Stimulated activated CD8-positive, alpha-beta memory T cell treated with anti-CD3 and anti-CD28 coated beads, Interleukin-7, amount 100 ng/mL, for 4 hours (primary cell): ENCODE measurements around the gene PCDHA4.
"Not testable (repeated sequence)": the region's sequence is repeated elsewhere in the genome, so short reads cannot be mapped to it uniquely, and the experiment has no call there.

ENCODE experiments used
- DNase-seq, 2 donors: peaks; one replicate each; pipeline ENCODE4 v3.0.0-alpha.2; 2020; ENCODE audit warnings: low read depth in 2 of 2

The PCDHA4 gene

DNA sequence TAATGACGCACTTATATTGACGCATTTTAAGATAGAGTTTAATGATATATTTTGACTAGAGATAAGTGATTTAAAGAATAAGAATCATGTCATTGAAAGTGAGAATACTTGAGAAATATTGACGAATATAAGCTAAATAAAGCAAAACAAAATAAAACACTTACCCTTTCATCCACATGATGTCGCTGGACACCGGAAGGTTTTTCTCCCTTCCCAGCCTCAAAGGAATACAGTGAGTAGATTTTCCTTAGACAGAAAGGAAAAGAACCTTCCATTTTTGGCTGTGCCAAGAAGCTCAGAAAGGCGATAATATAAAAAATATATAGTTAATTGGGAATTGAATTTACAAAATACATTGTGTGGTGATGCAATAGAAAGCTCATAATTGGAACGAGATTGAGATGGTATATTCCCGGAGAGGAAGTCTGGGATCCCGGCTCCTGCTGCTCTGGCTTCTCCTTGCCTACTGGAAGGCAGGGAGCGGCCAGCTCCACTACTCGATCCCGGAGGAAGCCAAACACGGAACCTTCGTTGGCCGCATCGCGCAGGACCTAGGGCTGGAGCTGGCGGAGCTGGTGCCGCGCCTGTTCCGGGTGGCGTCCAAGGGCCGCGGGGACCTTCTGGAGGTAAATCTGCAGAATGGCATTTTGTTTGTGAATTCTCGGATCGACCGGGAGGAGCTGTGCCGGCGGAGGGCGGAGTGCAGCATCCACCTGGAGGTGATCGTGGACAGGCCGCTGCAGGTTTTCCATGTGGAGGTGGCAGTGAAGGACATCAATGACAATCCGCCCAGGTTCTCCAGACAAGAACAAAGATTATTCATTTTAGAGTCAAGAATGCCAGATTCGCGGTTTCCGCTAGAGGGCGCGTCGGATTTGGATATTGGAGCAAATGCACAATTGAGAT lies 14.8 kb downstream of the PCDHA4 start, which contains the start of gene PCDHA5:
TSS of gene PCDHA5 (plus strand) at position 239 of the 906 bp plus-strand sequence.
- DNase-seq, result no peak

DNA sequence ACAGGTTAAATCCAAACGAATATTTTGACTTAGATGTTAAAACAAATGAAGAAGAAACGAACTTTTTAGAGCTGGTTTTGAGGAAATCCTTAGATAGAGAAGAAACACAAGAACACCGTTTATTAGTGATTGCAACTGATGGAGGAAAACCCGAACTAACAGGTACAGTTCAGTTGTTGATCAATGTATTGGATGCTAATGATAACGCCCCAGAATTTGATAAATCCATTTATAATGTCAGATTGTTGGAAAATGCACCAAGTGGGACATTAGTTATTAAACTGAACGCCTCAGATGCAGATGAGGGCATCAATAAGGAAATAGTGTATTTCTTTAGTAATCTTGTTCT lies 15.4 kb downstream of the PCDHA4 start:
- no peak for DNase-seq

DNA sequence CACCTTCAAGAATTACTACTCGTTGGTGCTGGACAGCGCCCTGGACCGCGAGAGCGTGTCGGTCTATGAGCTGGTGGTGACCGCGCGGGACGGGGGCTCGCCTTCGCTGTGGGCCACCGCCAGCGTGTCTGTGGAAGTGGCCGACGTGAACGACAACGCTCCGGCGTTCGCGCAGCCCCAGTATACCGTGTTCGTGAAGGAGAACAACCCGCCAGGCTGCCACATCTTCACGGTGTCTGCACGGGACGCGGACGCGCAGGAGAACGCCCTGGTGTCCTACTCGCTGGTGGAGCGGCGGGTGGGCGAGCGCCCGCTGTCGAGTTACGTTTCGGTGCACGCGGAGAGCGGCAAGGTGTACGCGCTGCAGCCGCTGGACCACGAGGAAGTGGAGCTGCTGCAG lies 16.1 kb downstream of the PCDHA4 start:
- DNase-seq, result not testable (repeated sequence)

DNA sequence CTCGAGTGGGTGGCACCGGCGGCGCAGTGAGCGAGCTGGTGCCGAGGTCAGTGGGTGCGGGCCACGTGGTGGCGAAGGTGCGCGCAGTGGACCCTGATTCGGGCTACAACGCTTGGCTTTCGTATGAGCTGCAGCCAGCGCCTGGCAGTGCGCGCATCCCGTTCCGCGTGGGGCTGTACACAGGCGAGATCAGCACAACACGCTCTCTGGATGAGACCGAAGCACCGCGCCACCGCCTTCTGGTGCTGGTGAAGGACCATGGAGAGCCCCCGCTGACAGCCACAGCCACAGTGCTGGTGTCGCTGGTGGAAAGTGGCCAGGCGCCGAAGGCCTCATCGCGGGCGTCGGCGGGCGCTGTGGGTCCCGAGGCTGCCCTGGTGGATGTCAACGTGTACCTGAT lies 16.6 kb downstream of the PCDHA4 start:
- DNase-seq, result no peak

DNA sequence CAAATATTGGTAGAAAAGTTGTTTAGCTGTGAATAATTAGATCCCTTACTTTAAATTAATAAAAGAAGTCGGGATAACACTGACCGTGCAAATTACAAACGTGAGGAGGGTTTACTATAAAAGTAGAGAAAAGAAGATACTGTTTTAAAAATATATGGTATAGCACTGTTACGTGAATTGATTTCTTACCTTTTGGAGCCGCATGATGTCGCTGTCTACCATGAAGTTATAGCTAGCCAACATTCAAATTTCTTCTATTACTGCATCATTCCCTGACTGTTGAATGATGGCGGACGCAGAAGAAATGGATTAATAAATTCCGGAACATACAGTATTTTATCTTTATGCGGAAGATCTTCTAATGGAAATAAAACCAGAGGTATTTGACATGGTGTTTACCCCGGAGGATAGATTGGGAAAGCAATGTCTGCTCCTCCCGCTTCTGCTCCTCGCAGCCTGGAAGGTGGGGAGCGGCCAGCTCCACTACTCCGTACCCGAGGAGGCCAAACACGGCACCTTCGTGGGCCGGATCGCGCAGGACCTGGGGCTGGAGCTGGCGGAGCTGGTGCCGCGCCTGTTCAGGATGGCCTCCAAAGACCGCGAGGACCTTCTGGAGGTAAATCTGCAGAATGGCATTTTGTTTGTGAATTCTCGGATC lies 21.0 kb downstream of the PCDHA4 start, which contains the start of gene PCDHA6:
TSS of gene PCDHA6 (plus strand) at position 257 of the 658 bp plus-strand sequence. CDS start at position 389, 132 bp downstream.
- no peak for DNase-seq

- no peak for DNase-seq
These were observed 21.5 kb downstream of the PCDHA4 start for GRCh38 chr5:140828362-140828737.

- DNase-seq, result not testable (repeated sequence)
These were observed 22.9 kb downstream of the PCDHA4 start for GRCh38 chr5:140829511-140830501.

GRCh38 chr5:140833993-140834392 lies 27.1 kb downstream of the PCDHA4 start, which contains the start of gene PCDHA7:
TSS of gene PCDHA7 (plus strand) at chr5:140834269. CDS start at chr5:140834384, 115 bp downstream.
- no peak for DNase-seq

- DNase-seq, result not testable (repeated sequence)
These were observed 27.7 kb downstream of the PCDHA4 start for GRCh38 chr5:140834439-140835008.

DNA sequence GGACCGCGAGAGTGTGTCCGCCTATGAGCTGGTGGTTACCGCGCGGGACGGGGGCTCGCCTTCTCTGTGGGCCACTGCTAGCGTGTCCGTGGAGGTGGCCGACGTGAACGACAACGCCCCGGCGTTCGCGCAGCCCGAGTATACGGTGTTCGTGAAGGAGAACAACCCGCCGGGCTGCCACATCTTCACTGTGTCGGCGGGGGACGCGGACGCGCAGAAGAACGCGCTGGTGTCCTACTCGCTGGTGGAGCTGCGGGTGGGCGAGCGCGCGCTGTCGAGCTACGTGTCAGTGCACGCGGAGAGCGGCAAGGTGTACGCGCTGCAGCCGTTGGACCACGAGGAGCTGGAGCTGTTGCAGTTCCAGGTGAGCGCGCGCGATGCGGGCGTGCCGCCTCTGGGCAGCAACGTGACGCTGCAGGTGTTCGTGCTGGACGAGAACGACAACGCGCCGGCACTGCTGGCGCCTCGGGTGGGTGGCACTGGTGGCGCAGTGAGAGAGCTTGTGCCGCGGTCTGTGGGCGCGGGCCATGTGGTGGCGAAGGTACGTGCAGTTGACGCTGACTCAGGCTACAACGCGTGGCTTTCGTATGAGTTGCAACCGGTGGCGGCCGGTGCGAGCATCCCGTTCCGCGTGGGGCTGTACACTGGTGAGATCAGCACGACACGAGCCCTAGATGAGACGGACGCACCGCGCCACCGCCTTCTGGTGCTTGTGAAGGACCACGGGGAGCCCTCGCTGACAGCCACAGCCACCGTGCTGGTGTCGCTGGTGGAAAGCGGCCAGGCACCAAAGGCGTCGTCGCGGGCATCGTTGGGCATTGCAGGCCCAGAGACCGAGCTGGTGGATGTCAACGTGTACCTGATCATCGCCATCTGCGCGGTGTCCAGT lies 29.0 kb downstream of the PCDHA4 start:
- no peak for DNase-seq

DNA sequence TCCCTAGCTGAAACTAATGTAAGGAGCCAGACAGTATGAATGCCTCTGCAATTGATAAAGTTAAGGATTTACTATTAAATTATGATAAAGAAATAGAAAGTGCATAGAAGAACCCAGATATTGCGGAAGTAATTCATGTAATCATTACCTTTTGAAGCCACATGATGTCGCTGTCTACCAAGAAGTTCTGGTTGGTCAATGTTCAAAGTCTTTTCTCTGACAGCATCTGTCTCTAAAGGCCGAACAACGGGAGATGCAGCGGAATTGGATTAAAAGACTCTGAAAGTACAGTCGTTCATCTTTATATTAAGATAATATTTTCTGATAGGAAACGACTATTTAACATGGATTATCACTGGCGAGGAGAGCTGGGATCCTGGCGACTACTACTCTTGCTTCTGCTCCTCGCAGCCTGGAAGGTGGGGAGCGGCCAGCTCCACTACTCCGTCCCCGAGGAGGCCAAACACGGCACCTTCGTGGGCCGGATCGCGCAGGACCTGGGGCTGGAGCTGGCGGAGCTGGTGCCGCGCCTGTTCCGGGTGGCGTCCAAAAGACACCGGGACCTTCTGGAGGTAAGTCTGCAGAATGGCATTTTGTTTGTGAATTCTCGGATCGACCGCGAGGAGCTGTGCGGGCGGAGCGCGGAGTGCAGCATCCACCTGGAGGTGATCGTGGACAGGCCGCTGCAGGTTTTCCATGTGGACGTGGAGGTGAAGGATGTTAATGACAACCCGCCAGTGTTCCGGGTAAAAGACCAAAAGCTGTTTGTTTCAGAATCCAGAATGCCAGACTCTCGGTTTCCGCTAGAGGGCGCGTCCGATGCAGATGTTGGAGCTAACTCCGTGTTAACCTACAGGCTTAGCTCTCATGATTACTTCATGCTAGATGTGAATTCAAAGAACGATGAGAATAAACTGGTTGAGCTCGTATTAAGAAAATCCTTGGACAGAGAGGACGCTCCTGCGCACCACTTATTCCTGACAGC lies 34.4 kb downstream of the PCDHA4 start, which contains the start of gene PCDHA8:
TSS of gene PCDHA8 (plus strand) at position 210 of the 985 bp plus-strand sequence. CDS start at position 345, 135 bp downstream.
- no peak for DNase-seq

- no peak for DNase-seq
These were observed 36.2 kb downstream of the PCDHA4 start for GRCh38 chr5:140842798-140843733.

DNA sequence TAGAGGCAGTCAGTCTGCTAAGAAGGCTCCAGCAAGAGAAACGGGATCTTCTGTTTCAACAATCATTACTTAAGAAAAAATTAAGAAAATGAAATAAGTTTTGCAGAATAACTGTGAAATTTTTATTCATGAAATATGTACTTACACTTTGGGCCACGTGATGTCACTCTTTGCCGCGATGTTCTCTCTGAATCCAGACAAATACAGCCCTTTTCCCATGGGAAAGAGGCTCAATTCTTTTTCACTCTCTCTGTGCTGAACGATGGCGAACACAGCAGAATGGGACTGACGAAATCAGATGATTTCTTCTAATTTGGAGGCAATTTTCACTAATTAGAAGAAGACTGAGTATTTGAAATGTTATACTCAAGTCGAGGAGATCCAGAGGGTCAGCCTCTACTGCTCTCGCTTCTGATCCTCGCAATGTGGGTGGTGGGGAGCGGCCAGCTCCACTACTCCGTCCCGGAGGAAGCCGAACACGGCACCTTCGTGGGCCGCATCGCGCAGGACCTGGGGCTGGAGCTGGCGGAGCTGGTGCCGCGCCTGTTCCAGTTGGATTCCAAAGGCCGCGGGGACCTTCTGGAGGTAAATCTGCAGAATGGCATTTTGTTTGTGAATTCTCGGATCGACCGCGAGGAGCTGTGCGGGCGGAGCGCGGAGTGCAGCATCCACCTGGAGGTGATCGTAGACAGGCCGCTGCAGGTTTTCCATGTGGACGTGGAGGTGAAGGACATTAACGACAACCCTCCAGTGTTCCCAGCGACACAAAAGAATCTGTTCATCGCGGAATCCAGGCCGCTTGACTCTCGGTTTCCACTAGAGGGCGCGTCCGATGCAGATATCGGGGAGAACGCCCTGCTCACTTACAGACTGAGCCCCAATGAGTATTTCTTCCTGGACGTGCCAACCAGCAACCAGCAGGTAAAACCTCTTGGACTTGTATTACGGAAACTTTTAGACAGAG lies 41.6 kb downstream of the PCDHA4 start, which contains the start of gene PCDHA9:
TSS of gene PCDHA9 (plus strand) at position 244 of the 964 bp plus-strand sequence. CDS start at position 358, 114 bp downstream.
- not testable (repeated sequence) for DNase-seq

DNA sequence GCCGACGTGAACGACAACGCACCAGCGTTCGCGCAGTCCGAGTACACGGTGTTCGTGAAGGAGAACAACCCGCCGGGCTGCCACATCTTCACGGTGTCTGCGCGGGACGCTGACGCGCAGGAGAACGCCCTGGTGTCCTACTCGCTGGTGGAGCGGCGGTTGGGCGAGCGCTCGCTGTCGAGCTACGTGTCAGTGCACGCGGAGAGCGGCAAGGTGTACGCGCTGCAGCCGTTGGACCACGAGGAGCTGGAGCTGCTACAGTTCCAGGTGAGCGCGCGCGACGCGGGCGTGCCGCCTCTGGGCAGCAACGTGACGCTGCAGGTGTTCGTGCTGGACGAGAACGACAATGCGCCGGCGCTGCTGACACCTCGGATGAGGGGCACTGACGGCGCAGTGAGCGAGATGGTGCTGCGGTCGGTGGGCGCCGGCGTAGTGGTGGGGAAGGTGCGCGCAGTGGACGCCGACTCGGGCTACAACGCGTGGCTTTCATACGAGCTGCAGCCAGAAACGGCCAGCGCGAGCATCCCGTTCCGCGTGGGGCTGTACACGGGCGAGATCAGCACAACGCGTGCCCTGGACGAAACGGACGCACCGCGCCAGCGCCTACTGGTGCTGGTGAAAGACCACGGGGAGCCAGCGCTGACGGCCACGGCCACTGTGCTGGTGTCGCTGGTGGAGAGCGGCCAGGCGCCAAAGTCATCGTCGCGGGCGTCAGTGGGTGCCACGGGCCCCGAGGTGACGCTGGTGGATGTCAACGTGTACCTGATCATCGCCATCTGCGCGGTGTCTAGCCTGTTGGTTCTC lies 43.2 kb downstream of the PCDHA4 start:
- not testable (repeated sequence) for DNase-seq
